Measurements from ENCODE around the gene PSTPIP1.

The PSTPIP1 gene

GRCh38 chr15:77014132-77015081 lies 19.5 kb downstream of the PSTPIP1 start:
- no peak overlapping the region for H3K9ac ChIP-seq (ENCODE audit: low read length)
- no peak overlapping the region for H3K4me3 ChIP-seq (ENCODE audit: low read depth, low read length)
- peaks cover 3% of the 10 kb centered on the region; the same call in 1 of the 2 replicates for H3K4me1 ChIP-seq (ENCODE audit: control insufficient read depth, insufficient read depth, low read length)
- H3K27ac ChIP-seq (ENCODE audit: low read depth, low read length): no peak overlapping the region
- H3K36me3 ChIP-seq (ENCODE audit: control insufficient read depth, insufficient read depth, low read length): no peaks in the 10 kb centered on the region
- H3K9me3 ChIP-seq (ENCODE audit: control insufficient read depth, insufficient read depth, low read depth, low read length): no peaks in the 10 kb centered on the region
- no peaks in the 10 kb centered on the region for H3K27me3 ChIP-seq (ENCODE audit: control insufficient read depth, insufficient read depth, low read length)

GRCh38 chr15:77015646-77016320 lies 20.9 kb downstream of the PSTPIP1 start:
- Histone ChIP-seq H3K9ac (ENCODE audit: low read length) (no peak overlapping the region), H3K4me3 (ENCODE audit: low read depth, low read length) (no peak overlapping the region), H3K9me3 (ENCODE audit: control insufficient read depth, insufficient read depth, low read depth, low read length) (no peaks in the 10 kb centered on the region), H3K27me3 (ENCODE audit: control insufficient read depth, insufficient read depth, low read length) (no peaks in the 10 kb centered on the region), H3K27ac (ENCODE audit: low read depth, low read length) (no peak overlapping the region), H3K4me1 (ENCODE audit: control insufficient read depth, insufficient read depth, low read length) (peaks cover 3% of the 10 kb centered on the region; the same call in 1 of the 2 replicates), H3K36me3 (ENCODE audit: control insufficient read depth, insufficient read depth, low read length) (no peaks in the 10 kb centered on the region)

GRCh38 chr15:77016321-77016695 lies 21.4 kb downstream of the PSTPIP1 start:
- Histone ChIP-seq H3K4me1 (ENCODE audit: control insufficient read depth, insufficient read depth, low read length) (peaks cover 3% of the 10 kb centered on the region; the same call in 1 of the 2 replicates), H3K36me3 (ENCODE audit: control insufficient read depth, insufficient read depth, low read length) (no peaks in the 10 kb centered on the region), H3K4me3 (ENCODE audit: low read depth, low read length) (no peak overlapping the region), H3K27me3 (ENCODE audit: control insufficient read depth, insufficient read depth, low read length) (no peaks in the 10 kb centered on the region), H3K9ac (ENCODE audit: low read length) (no peak overlapping the region), H3K27ac (ENCODE audit: low read depth, low read length) (no peak overlapping the region), H3K9me3 (ENCODE audit: control insufficient read depth, insufficient read depth, low read depth, low read length) (no peaks in the 10 kb centered on the region)

- no peaks in the 10 kb centered on the region for H3K36me3 ChIP-seq (ENCODE audit: control insufficient read depth, insufficient read depth, low read length)
- H3K27me3 ChIP-seq (ENCODE audit: control insufficient read depth, insufficient read depth, low read length): no peaks in the 10 kb centered on the region
- H3K27ac ChIP-seq (ENCODE audit: low read depth, low read length): no peak overlapping the region
- H3K4me1 ChIP-seq (ENCODE audit: control insufficient read depth, insufficient read depth, low read length): peaks cover 3% of the 10 kb centered on the region; the same call in 1 of the 2 replicates
- no peaks in the 10 kb centered on the region for H3K9me3 ChIP-seq (ENCODE audit: control insufficient read depth, insufficient read depth, low read depth, low read length)
- no peak overlapping the region for H3K4me3 ChIP-seq (ENCODE audit: low read depth, low read length)
- H3K9ac ChIP-seq (ENCODE audit: low read length): no peak overlapping the region
Observed at GRCh38 chr15:77017091-77017660, 22.2 kb downstream of the PSTPIP1 start.

- Histone ChIP-seq H3K27me3 (ENCODE audit: control insufficient read depth, insufficient read depth, low read length) (no peaks in the 10 kb centered on the region), H3K36me3 (ENCODE audit: control insufficient read depth, insufficient read depth, low read length) (no peaks in the 10 kb centered on the region), H3K4me1 (ENCODE audit: control insufficient read depth, insufficient read depth, low read length) (peaks cover 3% of the 10 kb centered on the region; the same call in 1 of the 2 replicates), H3K27ac (ENCODE audit: low read depth, low read length) (no peak overlapping the region), H3K9me3 (ENCODE audit: control insufficient read depth, insufficient read depth, low read depth, low read length) (no peaks in the 10 kb centered on the region), H3K4me3 (ENCODE audit: low read depth, low read length) (no peak overlapping the region), H3K9ac (ENCODE audit: low read length) (no peak overlapping the region)
Observed at GRCh38 chr15:77017761-77018720, 23.1 kb downstream of the PSTPIP1 start.

- Histone ChIP-seq H3K27ac (ENCODE audit: low read depth, low read length) (no peak overlapping the region), H3K4me1 (ENCODE audit: control insufficient read depth, insufficient read depth, low read length) (peaks cover 3% of the 10 kb centered on the region; the same call in 1 of the 2 replicates), H3K9ac (ENCODE audit: low read length) (no peak overlapping the region), H3K36me3 (ENCODE audit: control insufficient read depth, insufficient read depth, low read length) (no peaks in the 10 kb centered on the region), H3K27me3 (ENCODE audit: control insufficient read depth, insufficient read depth, low read length) (0 out of 2 replicates have a peak, but pooled peaks cover 3% of the 10 kb centered on the region), H3K9me3 (ENCODE audit: control insufficient read depth, insufficient read depth, low read depth, low read length) (no peaks in the 10 kb centered on the region), H3K4me3 (ENCODE audit: low read depth, low read length) (no peak overlapping the region)
Observed at GRCh38 chr15:77018796-77019505, 24.0 kb downstream of the PSTPIP1 start.

- no peak overlapping the region for H3K4me3 ChIP-seq (ENCODE audit: low read depth, low read length)
- no peak overlapping the region for H3K9ac ChIP-seq (ENCODE audit: low read length)
- peaks cover 3% of the 10 kb centered on the region; the same call in 1 of the 2 replicates for H3K4me1 ChIP-seq (ENCODE audit: control insufficient read depth, insufficient read depth, low read length)
- no peaks in the 10 kb centered on the region for H3K36me3 ChIP-seq (ENCODE audit: control insufficient read depth, insufficient read depth, low read length)
- no peak overlapping the region for H3K27ac ChIP-seq (ENCODE audit: low read depth, low read length)
- H3K9me3 ChIP-seq (ENCODE audit: control insufficient read depth, insufficient read depth, low read depth, low read length): no peaks in the 10 kb centered on the region
- H3K27me3 ChIP-seq (ENCODE audit: control insufficient read depth, insufficient read depth, low read length): 0 out of 2 replicates have a peak, but pooled peaks cover 4% of the 10 kb centered on the region
Observed at GRCh38 chr15:77019521-77020331, 24.8 kb downstream of the PSTPIP1 start.

GRCh38 chr15:77020348-77021087 lies 25.6 kb downstream of the PSTPIP1 start:
- no peak overlapping the region for H3K9ac ChIP-seq (ENCODE audit: low read length)
- H3K4me1 ChIP-seq (ENCODE audit: control insufficient read depth, insufficient read depth, low read length): 0 out of 2 replicates have a peak, but pooled peaks cover 3% of the 10 kb centered on the region
- H3K36me3 ChIP-seq (ENCODE audit: control insufficient read depth, insufficient read depth, low read length): no peaks in the 10 kb centered on the region
- 0 out of 2 replicates have a peak, but pooled peaks cover 4% of the 10 kb centered on the region for H3K27me3 ChIP-seq (ENCODE audit: control insufficient read depth, insufficient read depth, low read length)
- H3K9me3 ChIP-seq (ENCODE audit: control insufficient read depth, insufficient read depth, low read depth, low read length): no peaks in the 10 kb centered on the region
- no peak overlapping the region for H3K4me3 ChIP-seq (ENCODE audit: low read depth, low read length)
- H3K27ac ChIP-seq (ENCODE audit: low read depth, low read length): no peak overlapping the region

GRCh38 chr15:77021088-77021481 lies 26.2 kb downstream of the PSTPIP1 start:
- Histone ChIP-seq H3K4me1 (ENCODE audit: control insufficient read depth, insufficient read depth, low read length) (0 out of 2 replicates have a peak, but pooled peaks cover under 1% of the 10 kb centered on the region), H3K27me3 (ENCODE audit: control insufficient read depth, insufficient read depth, low read length) (0 out of 2 replicates have a peak, but pooled peaks cover 4% of the 10 kb centered on the region), H3K9ac (ENCODE audit: low read length) (no peak overlapping the region), H3K27ac (ENCODE audit: low read depth, low read length) (no peak overlapping the region), H3K36me3 (ENCODE audit: control insufficient read depth, insufficient read depth, low read length) (no peaks in the 10 kb centered on the region), H3K9me3 (ENCODE audit: control insufficient read depth, insufficient read depth, low read depth, low read length) (no peaks in the 10 kb centered on the region), H3K4me3 (ENCODE audit: low read depth, low read length) (no peak overlapping the region)

All from HUES6 (cell line).